ENCODE measurements around the gene CXorf51B. TPM values are rescaled to one million over a fixed set of nuclear protein-coding genes. Genes with fewer than 3 reads are reported as not detected.

The CXorf51B gene
- not detected in 2 replicates for total RNA-seq

GRCh38 chrX:146809471-146809870 is at the start of gene CXorf51B:
Gene CXorf51B, plus strand, starts transcription at chrX:146809771. Its CDS starts 21 bp downstream, at chrX:146809792.

GRCh38 chrX:146814644-146815043 is 5.1 kb downstream of the CXorf51B start, which contains the start of gene CXorf51A:
Gene CXorf51A, minus strand, starts transcription at chrX:146814744. Its CDS starts 21 bp downstream, at chrX:146814723.

Other genes starting within 250 kb of the CXorf51B start
- gene CXorf51A, start 5.0 kb downstream of the CXorf51B start, total RNA-seq: not detected in 2 replicates